Endothelial cell (in vitro differentiated cells): ENCODE results near the gene FGD6. TPM values are rescaled to one million over a fixed set of nuclear protein-coding genes. Genes with fewer than 3 reads are reported as not detected.

Source experiments
- DNase-seq: peaks from one replicate; pipeline ENCODE4 v3.0.0; 2021; ENCODE audit warnings: low spot score
- H3K27ac Mint-ChIP-seq: one replicate; pipeline ENCODE4 v1.8.0; 2021; ENCODE audit warnings: mixed read lengths, inconsistent platforms; ENCODE audit not compliant: unreplicated experiment
- H3K27me3 Mint-ChIP-seq: one replicate; pipeline ENCODE4 v1.8.0; 2021; ENCODE audit warnings: mild to moderate bottlenecking, moderate library complexity, mixed read lengths, inconsistent platforms; ENCODE audit not compliant: unreplicated experiment
- H3K36me3 Mint-ChIP-seq: one replicate; pipeline ENCODE4 v1.8.0; 2021; ENCODE audit warnings: mild to moderate bottlenecking, low read depth, mixed read lengths, inconsistent platforms; ENCODE audit not compliant: unreplicated experiment
- H3K4me1 Mint-ChIP-seq: one replicate; pipeline ENCODE4 v1.8.0; 2021; ENCODE audit warnings: mild to moderate bottlenecking, mixed read lengths, inconsistent platforms; ENCODE audit not compliant: unreplicated experiment
- H3K4me3 Mint-ChIP-seq: one replicate; pipeline ENCODE4 v1.8.0; 2021; ENCODE audit warnings: mild to moderate bottlenecking, mixed read lengths, inconsistent platforms; ENCODE audit not compliant: unreplicated experiment
- H3K9me3 Mint-ChIP-seq: one replicate; pipeline ENCODE4 v1.8.0; 2021; ENCODE audit warnings: mixed read lengths, inconsistent platforms; ENCODE audit not compliant: unreplicated experiment
- total RNA-seq: library from RNA; stranded (reverse); fragmentation: NEBNext Ultra II Directional; extraction: Animal tissue kit (Norgen Biotek cat#: 25700); gene quantifications from one replicate; pipeline ENCODE4 v1.2.1, GENCODE V29; 2021; ENCODE audit not compliant: unreplicated experiment
- TF ChIP-seq, protein P1 (sequence below): fragments of 200-600 bp; sonication (generic); IDR thresholded peaks from one replicate; pipeline ENCODE4 v1.5.0; 2021; ENCODE audit warnings: antibody characterized with exemption; ENCODE audit not compliant: unreplicated experiment

The FGD6 gene
- total RNA-seq, 1 donor from 2014 or later, result 35.4 TPM

DNA sequence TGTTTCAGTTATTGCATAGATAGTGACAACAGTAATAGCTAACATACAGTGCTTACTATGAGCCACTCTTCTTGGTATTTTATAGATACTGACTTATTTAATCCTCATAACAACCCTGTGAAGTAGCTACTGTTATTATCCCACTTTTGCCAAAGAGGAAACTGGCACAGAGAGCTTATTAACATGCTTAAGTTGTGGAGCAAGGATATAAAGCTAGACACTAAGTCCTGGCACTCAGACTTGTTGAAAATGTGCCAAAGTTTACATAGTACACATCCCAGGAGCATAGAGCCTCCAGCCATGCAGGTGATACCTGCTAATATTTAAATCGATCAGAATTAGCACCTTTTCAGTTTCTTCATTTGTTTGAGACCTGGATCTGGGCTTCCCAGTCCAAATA, 42.1 kb upstream of the FGD6 start:
- no peak for DNase-seq
- H3K27ac Mint-ChIP-seq, result peak overlapping the region; percentile 44
- peaks cover 2% of the 10 kb centered on the region for H3K27me3 Mint-ChIP-seq
- H3K9me3 Mint-ChIP-seq, result no peaks in the 10 kb centered on the region
- peaks cover 34% of the 10 kb centered on the region for H3K4me1 Mint-ChIP-seq
- H3K4me3 Mint-ChIP-seq, result no peak overlapping the region
- H3K36me3 Mint-ChIP-seq, result peaks cover 26% of the 10 kb centered on the region
- TF ChIP-seq, protein P1, sequence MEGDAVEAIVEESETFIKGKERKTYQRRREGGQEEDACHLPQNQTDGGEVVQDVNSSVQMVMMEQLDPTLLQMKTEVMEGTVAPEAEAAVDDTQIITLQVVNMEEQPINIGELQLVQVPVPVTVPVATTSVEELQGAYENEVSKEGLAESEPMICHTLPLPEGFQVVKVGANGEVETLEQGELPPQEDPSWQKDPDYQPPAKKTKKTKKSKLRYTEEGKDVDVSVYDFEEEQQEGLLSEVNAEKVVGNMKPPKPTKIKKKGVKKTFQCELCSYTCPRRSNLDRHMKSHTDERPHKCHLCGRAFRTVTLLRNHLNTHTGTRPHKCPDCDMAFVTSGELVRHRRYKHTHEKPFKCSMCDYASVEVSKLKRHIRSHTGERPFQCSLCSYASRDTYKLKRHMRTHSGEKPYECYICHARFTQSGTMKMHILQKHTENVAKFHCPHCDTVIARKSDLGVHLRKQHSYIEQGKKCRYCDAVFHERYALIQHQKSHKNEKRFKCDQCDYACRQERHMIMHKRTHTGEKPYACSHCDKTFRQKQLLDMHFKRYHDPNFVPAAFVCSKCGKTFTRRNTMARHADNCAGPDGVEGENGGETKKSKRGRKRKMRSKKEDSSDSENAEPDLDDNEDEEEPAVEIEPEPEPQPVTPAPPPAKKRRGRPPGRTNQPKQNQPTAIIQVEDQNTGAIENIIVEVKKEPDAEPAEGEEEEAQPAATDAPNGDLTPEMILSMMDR, result no peak

DNA sequence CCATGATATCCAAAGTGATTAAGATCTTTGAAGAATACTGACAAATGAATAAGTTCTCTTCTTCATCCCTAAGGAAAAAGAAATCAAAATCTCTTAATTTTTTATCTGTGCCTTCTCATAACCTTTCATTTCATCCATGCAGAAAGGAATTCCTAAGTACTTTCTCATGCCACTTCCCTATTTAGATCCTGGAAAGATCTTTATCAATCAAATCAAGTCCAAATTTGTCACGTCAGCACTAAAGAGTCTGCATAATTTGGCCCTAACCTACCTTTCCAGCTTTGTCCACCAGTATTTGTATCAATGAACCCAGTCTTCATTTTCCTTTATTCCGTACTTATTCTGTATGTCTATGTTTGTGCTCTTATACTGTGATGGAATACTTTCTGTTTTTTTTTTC, 41.5 kb upstream of the FGD6 start:
- Mint-ChIP-seq H3K9me3 (no peaks in the 10 kb centered on the region), H3K4me1 (peaks cover 31% of the 10 kb centered on the region), H3K36me3 (peaks cover 26% of the 10 kb centered on the region), H3K4me3 (no peak overlapping the region), H3K27ac (peak overlapping the region; percentile 44), H3K27me3 (peaks cover 2% of the 10 kb centered on the region)
- no peak for DNase-seq
- TF ChIP-seq, protein P1, result no peak

DNA sequence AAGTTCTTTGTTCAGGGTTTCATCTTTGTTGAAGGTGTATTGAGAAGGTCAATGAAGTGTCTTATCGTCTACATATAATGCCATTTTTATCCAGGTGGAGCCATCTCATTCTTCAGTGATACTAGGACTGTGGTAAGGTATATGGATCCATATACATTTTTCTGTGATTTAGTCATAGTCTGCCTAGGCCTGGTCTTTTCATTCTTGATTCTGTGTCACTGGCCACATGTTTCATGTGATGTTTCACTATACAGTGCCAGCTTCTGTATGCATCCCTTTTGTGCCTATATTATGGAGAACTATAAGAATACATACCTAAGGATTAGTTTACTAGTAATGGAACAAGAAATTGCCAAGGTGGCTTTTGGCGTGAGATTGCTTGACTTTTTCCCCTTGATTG, 40.9 kb upstream of the FGD6 start:
- H3K36me3 Mint-ChIP-seq, result peaks cover 31% of the 10 kb centered on the region
- H3K27me3 Mint-ChIP-seq, result peaks cover under 1% of the 10 kb centered on the region
- H3K9me3 Mint-ChIP-seq, result no peaks in the 10 kb centered on the region
- TF ChIP-seq, protein P1, result no peak
- peaks cover 29% of the 10 kb centered on the region for H3K4me1 Mint-ChIP-seq
- no peak for DNase-seq
- H3K4me3 Mint-ChIP-seq, result no peak overlapping the region
- no peak overlapping the region for H3K27ac Mint-ChIP-seq

DNA sequence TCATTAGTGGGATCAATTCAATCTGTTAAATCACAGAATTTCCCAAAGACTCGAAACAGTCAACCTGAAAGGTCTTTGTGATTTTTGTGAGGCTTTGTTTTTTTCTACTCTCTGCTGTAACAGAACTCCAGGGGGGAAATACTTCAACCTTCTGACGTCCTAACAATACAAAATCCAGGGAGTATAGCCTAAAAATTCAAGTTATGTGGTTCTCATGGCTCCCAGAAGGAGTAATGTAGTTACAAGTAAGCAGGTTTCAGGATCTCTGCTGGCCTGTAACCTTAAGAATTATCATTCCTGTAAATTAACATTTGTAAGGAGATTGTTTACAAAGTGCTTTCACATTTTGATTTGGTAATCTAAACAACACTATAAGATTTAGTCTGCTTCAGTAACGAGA, 40.3 kb upstream of the FGD6 start:
- H3K9me3 Mint-ChIP-seq, result no peaks in the 10 kb centered on the region
- no peak overlapping the region for H3K4me3 Mint-ChIP-seq
- no peaks in the 10 kb centered on the region for H3K27me3 Mint-ChIP-seq
- TF ChIP-seq, protein P1, result no peak
- peaks cover 29% of the 10 kb centered on the region for H3K4me1 Mint-ChIP-seq
- H3K36me3 Mint-ChIP-seq, result peaks cover 33% of the 10 kb centered on the region
- no peak for DNase-seq
- H3K27ac Mint-ChIP-seq, result peak overlapping the region; percentile 74

DNA sequence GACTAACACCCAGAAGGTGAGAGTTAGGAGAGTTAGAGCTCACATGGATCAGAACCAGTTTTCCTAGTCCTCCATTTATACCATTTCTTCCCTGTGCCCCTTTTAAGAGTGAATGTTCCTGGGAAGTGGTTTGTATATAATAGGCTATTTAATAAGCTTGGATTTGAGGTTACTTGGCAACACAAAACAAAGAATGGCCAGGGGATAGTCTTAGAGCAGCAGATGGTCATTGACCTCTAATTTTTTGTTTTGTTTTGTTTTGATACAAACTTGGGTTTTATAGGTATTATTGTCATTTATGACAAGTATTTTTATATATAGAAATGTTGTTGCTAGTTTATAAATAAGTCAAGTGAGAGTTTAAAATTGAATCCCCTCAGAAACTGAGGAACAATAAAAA, 36.1 kb upstream of the FGD6 start:
- H3K4me1 Mint-ChIP-seq, result peaks cover 20% of the 10 kb centered on the region

More for the DNA sequence above, 36.1 kb upstream of the FGD6 start:
- H3K4me3 Mint-ChIP-seq, result no peak overlapping the region
- no peak for DNase-seq
- no peaks in the 10 kb centered on the region for H3K9me3 Mint-ChIP-seq
- H3K36me3 Mint-ChIP-seq, result peaks cover 29% of the 10 kb centered on the region
- no peaks in the 10 kb centered on the region for H3K27me3 Mint-ChIP-seq
- TF ChIP-seq, protein P1, result no peak
- peak overlapping the region; percentile 24 for H3K27ac Mint-ChIP-seq
